Coronary artery (tissue), 2 donors: ENCODE data around the gene ZNF74.
"Not testable (repeated sequence)": the region's sequence is repeated elsewhere in the genome, so short reads cannot be mapped to it uniquely, and the experiment has no call there.

Experiments
- DNase-seq: peaks from one replicate; pipeline ENCODE4 v3.0.0-alpha.2; 2017; ENCODE audit warnings: low spot score
- H3K27ac ChIP-seq, 2 donors: fragments of 200-600 bp; sonication (generic); one replicate each; pipeline ENCODE4 v1.5.1; 2016 to 2019
- H3K4me3 ChIP-seq: fragments of 200-600 bp; sonication (generic); 2 replicates; pipeline ENCODE4 v1.5.1; 2016; ENCODE audit warnings: mild to moderate bottlenecking, moderate library complexity
- CTCF ChIP-seq: fragments of 200-600 bp; sonication (generic); IDR thresholded peaks from one replicate; pipeline ENCODE4 v1.5.1; 2019; ENCODE audit warnings: antibody characterized with exemption

Gene ZNF74

DNA sequence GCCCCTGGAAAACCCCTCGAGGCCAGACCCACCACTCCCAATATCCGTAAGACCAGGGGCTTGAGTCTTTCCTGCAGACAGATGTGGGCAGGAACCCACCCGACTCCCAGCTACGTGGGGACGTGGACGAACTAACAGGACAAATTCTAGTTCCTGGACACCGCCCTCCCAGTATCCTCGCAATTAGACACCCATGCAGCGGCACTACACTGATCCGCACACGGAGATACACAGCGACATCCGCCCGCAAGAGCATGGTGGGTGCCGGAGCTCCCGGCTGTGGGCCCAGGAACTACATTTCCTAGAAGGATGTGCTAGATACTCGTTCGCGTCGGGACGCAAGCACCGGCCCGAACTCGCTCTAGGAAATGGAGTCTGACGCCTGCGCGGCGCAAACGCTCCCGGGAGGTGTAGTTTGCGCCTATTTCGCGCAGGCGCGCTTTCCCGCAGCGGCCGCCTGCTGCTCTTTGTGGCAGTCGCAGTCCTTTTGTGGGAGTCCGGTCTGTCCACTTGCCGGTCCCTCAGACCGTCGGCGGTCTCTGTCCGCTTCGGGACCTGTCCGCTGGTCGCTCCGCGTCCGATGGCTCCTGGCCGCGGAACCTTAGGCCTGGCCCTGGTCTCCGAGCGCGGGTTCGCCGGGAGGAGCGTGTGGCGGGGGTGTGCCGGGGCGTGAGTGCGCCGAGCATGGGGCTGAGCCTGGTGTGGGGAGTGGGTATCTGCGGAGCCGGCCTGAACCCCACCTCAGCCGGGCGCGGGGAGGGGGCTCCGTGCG is at the start of gene ZNF74:
TSS of gene ZNF74 (plus strand) at position 447 of the 772 bp plus-strand sequence. CDS start 478 bp downstream, outside the sequence.
- DNase-seq: peak; percentile 91
- no peak for TF ChIP-seq CTCF
- Histone ChIP-seq H3K27ac (peak within 1 kb of the TSS; percentile 5 to 79), H3K4me3 (peak within 1 kb of the TSS; percentile 88)

DNA sequence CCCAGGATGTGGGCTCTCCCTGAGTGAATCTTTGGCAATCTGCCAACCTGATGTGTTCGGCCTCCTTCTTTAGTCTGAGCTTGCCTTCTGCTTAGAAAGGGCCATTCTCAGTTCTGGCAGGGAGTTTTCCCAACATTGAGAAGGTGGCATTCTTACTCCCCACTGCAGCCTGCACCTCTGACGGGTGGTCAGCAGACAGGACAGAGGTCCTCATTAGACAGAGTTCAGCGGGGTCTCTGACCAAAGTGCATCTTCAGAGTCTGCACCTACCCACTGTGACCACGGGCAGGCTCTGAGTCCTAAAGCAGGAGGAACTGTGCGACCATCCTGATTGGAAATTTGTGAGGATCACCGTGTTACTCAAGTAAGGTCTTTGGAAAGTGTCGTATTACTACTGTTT is 47.4 kb upstream of the ZNF74 start:
- H3K4me3 ChIP-seq, H3K27ac ChIP-seq, DNase-seq: not testable (repeated sequence)

DNA sequence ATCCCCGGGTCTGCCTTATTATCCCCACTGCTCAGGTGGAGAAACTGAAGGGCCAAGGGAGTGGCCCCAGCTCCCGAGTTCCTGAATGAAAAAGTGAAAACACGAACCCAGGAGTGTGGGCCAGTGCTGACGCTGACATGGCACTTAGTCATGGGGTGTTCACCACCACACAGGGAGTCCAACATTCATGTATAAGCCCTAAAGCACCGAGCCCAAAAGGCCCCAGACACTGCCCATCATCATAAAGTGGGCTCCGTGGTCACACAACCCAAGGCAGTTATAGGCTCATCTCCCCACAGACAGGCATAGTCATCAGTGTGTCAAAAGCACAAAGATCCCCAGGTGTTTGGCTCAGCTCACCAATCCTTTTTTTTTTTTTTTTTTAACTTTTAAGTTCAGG is 41.4 kb upstream of the ZNF74 start:
- H3K4me3 ChIP-seq, DNase-seq, H3K27ac ChIP-seq: not testable (repeated sequence)

DNA sequence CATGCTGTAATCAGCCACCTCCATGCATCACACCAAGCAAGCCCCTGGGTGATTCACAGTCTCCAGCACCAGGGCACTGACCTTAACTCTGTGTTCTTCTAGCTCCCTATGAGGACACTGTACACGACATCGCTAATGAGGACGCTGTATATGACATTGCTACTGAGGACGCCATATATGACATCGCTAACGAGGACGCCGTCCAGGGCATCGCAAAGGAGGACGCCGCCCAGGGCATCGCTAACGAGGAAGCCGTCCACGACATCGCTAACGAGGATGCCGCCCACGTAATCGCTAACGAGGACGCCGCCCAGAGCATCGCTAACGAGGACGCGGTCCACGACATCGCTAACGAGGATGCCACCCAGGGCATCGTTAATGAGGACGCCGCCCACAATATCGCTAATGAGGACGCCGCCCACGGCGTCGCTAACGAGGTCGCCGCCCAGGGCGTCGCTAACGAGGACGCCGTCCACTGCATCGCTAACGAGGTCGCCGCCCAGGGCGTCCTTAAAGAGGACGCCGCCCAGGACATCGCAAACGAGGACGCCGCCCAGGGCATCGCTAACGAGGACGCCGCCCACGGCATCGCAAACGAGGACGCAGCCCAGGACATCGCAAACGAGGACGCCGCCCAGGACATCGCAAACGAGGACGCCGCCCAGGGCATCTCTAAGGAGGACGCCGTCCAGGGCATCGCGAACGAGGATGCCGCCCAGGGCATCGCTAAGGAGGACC is 39.5 kb upstream of the ZNF74 start:
- H3K4me3 ChIP-seq: no peak overlapping the region
- DNase-seq: no peak
- no peak overlapping the region for H3K27ac ChIP-seq
- no peak for TF ChIP-seq CTCF

DNA sequence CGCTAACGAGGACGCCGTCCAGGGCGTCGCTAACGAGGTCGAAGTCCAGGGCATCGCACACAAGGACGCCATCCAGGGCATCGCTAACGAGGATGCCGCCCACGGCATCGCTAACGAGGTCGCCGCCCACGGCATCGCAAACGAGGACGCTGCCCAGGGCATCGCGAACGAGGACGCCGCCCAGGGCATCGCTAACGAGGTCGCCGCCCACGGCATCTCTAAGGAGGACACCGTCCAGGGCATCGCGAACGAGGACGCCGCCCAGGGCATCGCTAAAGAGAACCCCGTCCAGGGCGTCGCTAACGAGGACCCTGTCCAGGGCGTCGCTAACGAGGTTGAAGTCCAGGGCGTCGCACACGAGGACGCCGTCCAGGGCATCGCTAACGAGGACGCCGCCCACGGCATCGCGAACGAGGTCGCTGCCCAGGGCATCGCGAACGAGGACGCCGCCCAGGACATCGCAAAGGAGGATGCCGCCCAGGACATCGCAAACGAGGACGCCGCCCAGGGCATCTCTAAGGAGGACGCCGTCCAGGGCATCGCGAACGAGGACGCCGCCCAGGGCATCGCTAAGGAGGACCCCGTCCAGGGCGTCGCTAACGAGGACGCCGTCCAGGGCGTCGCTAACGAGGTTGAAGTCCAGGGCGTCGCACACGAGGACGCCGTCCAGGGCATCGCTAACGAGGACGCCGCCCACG is 37.9 kb upstream of the ZNF74 start:
- H3K4me3 ChIP-seq, DNase-seq, H3K27ac ChIP-seq: not testable (repeated sequence)

DNA sequence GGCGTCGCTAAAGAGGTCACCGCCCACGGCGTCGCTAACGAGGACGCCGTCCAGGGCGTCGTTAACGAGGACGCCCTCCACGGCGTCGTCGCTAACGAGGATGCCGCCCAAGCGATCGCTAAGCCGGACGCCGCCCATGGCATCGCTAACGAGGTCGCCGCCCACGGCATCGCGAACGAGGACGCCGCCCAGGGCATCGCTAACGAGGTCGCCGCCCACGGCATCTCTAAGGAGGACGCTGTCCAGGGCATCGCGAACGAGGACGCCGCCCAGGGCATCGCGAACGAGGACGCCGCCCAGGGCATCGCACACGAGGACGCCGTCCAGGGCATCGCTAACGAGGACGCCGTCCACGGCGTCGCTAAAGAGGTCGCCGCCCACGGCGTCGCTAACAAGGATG is 37.0 kb upstream of the ZNF74 start:
- H3K27ac ChIP-seq, DNase-seq: not testable (repeated sequence)

DNA sequence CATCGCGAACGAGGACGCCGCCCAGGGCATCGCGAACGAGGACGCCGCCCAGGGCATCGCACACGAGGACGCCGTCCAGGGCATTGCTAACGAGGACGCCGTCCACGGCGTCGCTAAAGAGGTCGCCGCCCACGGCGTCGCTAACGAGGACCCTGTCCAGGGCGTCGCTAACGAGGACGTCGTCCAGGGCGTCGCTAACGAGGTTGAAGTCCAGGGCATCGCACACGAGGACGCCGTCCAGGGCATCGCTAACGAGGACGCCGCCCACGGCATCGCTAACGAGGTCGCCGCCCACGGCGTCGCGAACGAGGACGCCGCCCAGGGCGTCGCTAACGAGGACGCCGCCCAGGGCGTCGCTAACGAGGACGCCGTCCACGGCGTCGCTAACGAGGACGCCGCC is 36.0 kb upstream of the ZNF74 start:
- not testable (repeated sequence) for H3K4me3 ChIP-seq, H3K27ac ChIP-seq, DNase-seq

More for the DNA sequence above, 37.0 kb upstream of the ZNF74 start:
- H3K4me3 ChIP-seq: not testable (repeated sequence)

DNA sequence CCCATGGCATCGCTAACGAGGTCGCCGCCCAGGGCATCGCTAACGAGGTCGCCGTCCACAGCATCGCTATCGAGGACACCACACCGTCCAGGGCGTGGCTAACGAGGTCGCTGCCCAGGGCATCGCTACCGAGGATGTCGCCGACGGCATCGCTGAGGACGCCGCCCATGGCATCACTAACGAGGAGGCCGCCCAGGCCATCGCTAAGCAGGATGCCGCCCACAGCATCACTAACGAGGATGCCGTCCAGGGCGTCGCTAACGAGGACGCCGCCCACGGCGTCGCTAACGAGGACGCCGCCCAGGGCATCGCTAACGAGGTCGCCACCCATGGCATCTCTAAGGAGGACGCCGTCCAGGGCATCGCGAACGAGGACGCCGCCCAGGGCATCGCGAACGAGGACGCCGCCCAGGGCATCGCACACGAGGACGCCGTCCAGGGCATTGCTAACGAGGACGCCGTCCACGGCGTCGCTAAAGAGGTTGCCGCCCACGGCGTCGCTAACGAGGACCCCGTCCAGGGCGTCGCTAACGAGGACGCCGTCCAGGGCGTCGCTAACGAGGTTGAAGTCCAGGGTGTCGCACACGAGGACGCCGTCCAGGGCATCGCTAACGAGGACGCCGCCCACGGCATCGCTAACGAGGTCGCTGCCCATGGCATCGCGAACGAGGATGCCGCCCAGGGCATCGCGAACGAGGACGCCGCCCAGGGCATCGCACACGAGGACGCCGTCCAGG is 35.3 kb upstream of the ZNF74 start:
- H3K4me3 ChIP-seq, H3K27ac ChIP-seq, DNase-seq: not testable (repeated sequence)

GRCh38 chr22:20360261-20360660 is 33.7 kb upstream of the ZNF74 start:
- DNase-seq, H3K4me3 ChIP-seq, H3K27ac ChIP-seq: not testable (repeated sequence)

DNA sequence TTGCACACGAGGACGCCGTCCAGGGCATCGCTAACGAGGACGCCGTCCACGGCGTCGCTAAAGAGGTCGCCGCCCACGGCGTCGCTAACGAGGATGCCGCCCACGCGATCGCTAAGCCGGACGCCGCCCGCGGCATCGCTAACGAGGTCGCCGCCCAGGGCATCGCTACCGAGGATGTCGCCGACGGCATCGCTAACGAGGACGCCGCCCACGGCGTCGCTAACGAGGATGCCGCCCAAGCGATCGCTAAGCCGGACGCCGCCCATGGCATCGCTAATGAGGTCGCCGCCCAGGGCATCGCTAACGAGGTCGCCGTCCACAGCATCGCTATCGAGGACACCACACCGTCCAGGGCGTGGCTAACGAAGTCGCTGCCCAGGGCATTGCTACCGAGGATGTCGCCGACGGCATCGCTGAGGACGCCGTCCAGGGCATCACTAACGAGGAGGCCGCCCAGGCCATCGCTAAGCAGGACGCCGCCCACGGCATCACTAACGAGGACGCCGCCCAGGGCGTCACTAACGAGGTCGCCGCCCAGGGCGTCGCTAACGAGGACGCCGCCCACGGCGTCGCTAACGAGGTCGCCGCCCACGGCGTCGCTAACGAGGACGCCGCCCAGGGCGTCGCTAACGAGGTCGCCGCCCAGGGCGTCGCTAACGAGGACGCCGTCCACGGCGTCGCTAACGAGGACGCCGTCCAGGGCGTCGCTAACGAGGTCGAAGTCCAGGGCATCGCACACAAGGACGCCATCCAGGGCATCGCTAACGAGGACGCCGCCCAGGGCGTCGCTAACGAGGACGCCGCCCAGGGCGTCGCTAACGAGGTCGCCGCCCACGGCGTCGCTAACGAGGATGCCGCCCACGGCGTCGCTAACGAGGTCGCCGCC is 32.8 kb upstream of the ZNF74 start:
- not testable (repeated sequence) for H3K27ac ChIP-seq, DNase-seq, H3K4me3 ChIP-seq

DNA sequence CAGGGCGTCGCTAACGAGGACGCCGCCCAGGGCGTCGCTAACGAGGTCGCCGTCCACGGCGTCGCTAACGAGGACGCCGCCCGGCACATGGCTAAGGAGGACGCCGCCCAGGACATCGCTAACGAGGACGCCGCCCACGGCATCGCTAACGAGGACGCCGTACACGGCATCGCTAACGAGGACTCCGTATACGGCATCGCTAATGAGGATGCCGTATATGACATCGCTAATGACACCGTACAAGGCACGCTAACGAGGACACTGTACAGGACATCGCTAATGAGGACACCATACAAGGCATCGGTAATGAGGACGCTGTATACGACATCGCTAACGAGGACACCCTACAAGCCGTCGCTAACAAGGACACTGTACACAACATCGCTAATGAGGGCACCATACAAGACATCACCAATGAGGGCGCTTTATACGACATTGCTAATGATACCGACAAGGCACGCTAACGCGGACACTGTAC is 32.2 kb upstream of the ZNF74 start:
- DNase-seq, H3K4me3 ChIP-seq, H3K27ac ChIP-seq: not testable (repeated sequence)

DNA sequence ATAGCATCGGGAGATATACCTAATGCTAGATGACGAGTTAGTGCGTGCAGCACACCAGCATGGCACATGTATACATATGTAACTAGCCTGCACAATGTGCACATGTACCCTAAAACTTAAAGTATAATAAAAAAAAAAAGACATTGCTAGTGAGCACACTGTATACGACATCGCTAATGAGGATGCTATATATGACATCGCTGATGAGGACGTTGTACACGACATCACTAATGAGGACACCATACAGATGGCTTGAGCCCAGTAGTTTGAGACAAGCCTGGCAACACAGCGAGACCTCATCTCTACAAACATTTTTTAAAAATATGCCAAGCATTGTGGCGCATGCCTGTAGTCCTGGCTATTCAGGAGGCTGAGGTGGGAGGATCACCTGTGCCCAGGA is 31.5 kb upstream of the ZNF74 start:
- not testable (repeated sequence) for DNase-seq, H3K4me3 ChIP-seq, H3K27ac ChIP-seq

- not testable (repeated sequence) for DNase-seq, H3K27ac ChIP-seq, H3K4me3 ChIP-seq
Observed at GRCh38 chr22:20364335-20365260, 29.4 kb upstream of the ZNF74 start.

- not testable (repeated sequence) for H3K4me3 ChIP-seq, H3K27ac ChIP-seq, DNase-seq
Observed at GRCh38 chr22:20366841-20367240, 27.1 kb upstream of the ZNF74 start.
